Measurements from ENCODE around the gene PRDX2. TPM values are rescaled to one million over a fixed set of nuclear protein-coding genes. Genes with fewer than 3 reads are reported as not detected.

PRDX2 gene
- total and polyA plus RNA-seq, 10 of the 15 experiments (the other 5 are each of a cell fraction or from before 2014, with no cell fraction given) = 93.0 to 812 (median 344) TPM

- TF ChIP-seq USF2 (IDR thresholded peaks at IDR 0.05; ENCODE audit: borderline replicate concordance, low read depth, low read length) (peak; percentile 37), DPF2 (IDR thresholded peaks at IDR 0.05) (peak; percentile 48; the same call in 1 of the 2 replicates)
These were observed 26.7 kb downstream of the PRDX2 start, which contains the start of gene HOOK2 (continued) for GRCh38 chr19:12774588-12775555.

GRCh38 chr19:12773571-12773970 lies 28.0 kb downstream of the PRDX2 start:
- H3K27me3 ChIP-seq (replicated peaks in 1 of 2; ENCODE audit: control insufficient read depth in 2 of 2, insufficient read depth in 2 of 2, low read length in 1 of 2) = no peaks in the 10 kb centered on the region
- H2AFZ ChIP-seq (ENCODE audit: control insufficient read depth, low read depth, low read length) = no peak overlapping the region
- H3K9me3 ChIP-seq (replicated peaks; ENCODE audit: control insufficient read depth, insufficient read depth, low read length) = no peaks in the 10 kb centered on the region
- intact Hi-C loops (cut with micrococcal nuclease; ENCODE audit: unreplicated experiment) = no loop called here
- DNase-seq (ENCODE audit: low read depth, low spot score) (no peak), FAIRE-seq (no peak), ATAC-seq (no peak)
- no peaks in the 10 kb centered on the region for H4K20me1 ChIP-seq (ENCODE audit: control insufficient read depth, insufficient read depth)
- SMC1A ChIA-PET (ENCODE audit: uncharacterized antibody, unreplicated experiment) = interaction anchor here (0.6 to 3.7 kb wide), 3 partner anchors 20 to 26 kb away, joined by 3 to 25 read pairs (median 4); no protein-coding TSS in a partner anchor
- CTCF ChIA-PET = interaction anchor here (0.5 to 12.1 kb wide), 12 partner anchors 7 to 192 kb away, joined by 3 to 537 read pairs (median 6); partner anchors contain the start of genes JUNB and RNASEH2A
- TF ChIP-seq BCLAF1 (IDR thresholded peaks at IDR 0.05) = no peak
- TF ChIP-seq SMC3 (IDR thresholded peaks at IDR 0.05; ENCODE audit: borderline replicate concordance, low read length) = peak; percentile 16; the same call in 1 of the 2 replicates
- peak; percentile 18 to 40 (median 23); a peak in 3 of 6 replicates for TF ChIP-seq CTCF (IDR thresholded peaks at IDR 0.05 in 2 of 3, conservative IDR thresholded peaks at IDR 0.05 in 1 of 3; ENCODE audit: control insufficient read depth in 2 of 3, extremely low read depth in 1 of 3, insufficient read depth in 1 of 3, low read depth in 3 of 3, low read length in 3 of 3)
- peak; percentile 62 for TF ChIP-seq ATF7 (IDR thresholded peaks at IDR 0.05; ENCODE audit: low read depth)
- TF ChIP-seq RAD21 (IDR thresholded peaks at IDR 0.05; ENCODE audit: insufficient read depth, low read depth, low read length) = peak; percentile 29; the same call in 1 of the 2 replicates
- no peak overlapping the region for H3K9ac ChIP-seq (ENCODE audit: control insufficient read depth, insufficient read depth, low read length)
- no peaks in the 10 kb centered on the region for H3K36me3 ChIP-seq (ENCODE audit: control insufficient read depth in 2 of 2, insufficient read depth in 2 of 2, low read length in 1 of 2)
- 87% methylated on average over 2 of the region's 2 CpGs for WGBS (ENCODE audit: insufficient coverage, insufficient replicate concordance, low lambda C conversion rate, missing lambda C conversion rate)
- H3K79me2 ChIP-seq (ENCODE audit: control insufficient read depth, insufficient read depth, low read length) = peaks cover 2% of the 10 kb centered on the region
- POLR2A ChIA-PET = interaction anchor here (0.6 to 2.1 kb wide), 5 partner anchors 11 to 410 kb away, joined by 3 to 16 read pairs (median 4); partner anchors contain the start of gene JUNB
- BruUV-seq (replicated peaks) = TSS peak; percentile 56
- in situ Hi-C loops (cut with MboI) = no loop called here
- H3K4me3 ChIP-seq = no peak overlapping the region
- no peak overlapping the region for H3K4me2 ChIP-seq (ENCODE audit: control insufficient read depth, insufficient read depth)
- H3K27ac ChIP-seq (ENCODE audit: control insufficient read depth, insufficient read depth) = no peak overlapping the region
- peaks cover 4% of the 10 kb centered on the region for H3K4me1 ChIP-seq (ENCODE audit: control insufficient read depth, insufficient read depth, low read length)
- RAD21 ChIA-PET (ENCODE audit: unreplicated experiment) = interaction anchor here (0.7 to 1.7 kb wide), 5 partner anchors 19 to 110 kb away, joined by 3 to 15 read pairs (median 5); no protein-coding TSS in a partner anchor

All from GM12878 (cell line).